Limb (tissue), 2 donors: Measurements from ENCODE around the gene TTC39B.
A peak's percentile ranks its signal among the peaks of the same experiment; 100 is the strongest.

ENCODE experiments used
- DNase-seq, 2 donors: peaks; one replicate each; pipeline ENCODE4 v3.0.0-alpha.2; 2016; ENCODE audit errors: extremely low spot score in 2 of 2

TTC39B gene

GRCh38 chr9:15304632-15305031 lies 2.4 kb downstream of the TTC39B start:
- DNase-seq = no peak

DNA sequence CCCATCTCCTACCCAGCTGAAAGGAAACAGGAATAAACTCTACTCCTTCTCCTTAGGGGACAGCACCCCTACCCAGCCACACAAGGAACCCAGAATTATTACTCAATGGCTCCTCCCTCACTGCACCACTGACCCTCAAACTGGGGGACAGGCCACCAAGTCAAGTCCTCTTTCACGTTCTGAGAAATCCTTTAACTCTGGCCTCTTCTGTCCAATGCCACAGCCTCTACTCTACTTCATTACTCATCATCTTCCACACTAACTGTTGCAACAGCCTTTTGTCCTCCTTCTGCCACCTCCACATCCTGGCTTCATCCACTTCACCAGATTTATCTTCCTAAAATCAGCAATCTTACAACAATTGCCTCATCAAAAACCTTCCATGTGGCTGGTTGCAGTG lies 6.8 kb downstream of the TTC39B start:
- no peak for DNase-seq

- DNase-seq = no peak
Observed at GRCh38 chr9:15299374-15299939, 7.6 kb downstream of the TTC39B start.

DNA sequence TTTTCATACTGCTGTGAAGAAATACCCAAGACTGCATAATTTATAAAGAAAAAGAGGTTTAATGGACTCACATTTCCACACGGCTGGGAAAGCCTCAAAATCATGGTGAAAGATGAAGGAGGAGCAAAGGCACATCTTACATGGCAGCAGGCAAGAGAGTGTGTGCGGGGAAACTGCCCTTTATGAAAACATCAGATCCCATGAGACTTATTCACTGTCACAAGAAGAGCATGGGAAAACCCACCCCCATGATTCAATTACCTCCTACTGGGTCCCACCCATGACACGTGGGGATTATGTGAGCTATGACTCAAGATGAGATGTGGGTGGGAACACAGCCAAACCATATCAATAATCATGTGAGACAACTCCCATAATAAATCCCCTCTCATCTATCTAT lies 8.7 kb downstream of the TTC39B start:
- DNase-seq = no peak

- no peak for DNase-seq
Observed at GRCh38 chr9:15295761-15296405, 11.1 kb downstream of the TTC39B start.

DNA sequence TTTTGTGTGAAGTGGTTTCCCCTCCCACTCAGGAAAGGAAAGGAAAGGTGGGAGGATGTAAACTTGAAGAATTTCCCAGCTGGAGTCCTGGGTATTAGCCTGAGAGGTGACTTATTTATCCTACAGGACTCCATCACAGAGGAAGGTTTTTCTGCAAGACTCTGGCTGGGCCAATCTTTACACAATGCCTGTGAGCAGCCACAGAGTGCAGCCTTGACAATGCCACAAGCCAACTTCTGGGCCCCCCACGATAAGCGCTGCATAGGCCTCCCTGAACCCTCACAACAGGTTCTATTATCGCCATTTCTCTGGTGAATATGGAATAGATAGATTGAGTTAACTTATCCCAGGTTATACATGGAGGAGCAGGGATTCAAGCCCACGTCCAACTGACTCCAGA lies 12.4 kb downstream of the TTC39B start:
- no peak for DNase-seq

DNA sequence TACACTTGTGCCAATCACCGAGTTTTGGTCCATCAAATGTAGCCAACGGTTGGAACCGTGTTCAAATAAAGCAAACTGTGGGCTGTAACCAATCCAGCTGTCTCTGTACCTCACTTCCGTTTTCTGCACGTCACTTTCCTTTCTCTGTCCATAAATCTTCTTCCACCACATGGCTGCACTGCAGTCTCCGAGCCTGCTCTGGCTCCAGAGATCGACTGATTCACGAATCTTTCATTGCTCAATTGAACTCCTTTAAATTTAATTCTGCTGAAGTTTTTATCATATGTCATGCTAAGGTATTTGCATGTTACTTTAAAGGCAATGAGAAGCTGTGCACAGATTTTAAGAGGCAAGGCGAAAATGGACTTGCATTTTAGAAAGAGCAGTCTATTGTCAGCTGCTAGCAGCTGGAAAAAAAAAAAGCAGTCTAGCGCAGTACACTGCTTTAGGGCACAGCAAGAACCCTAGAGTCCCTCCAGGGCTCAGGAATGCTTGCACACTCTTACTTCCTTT lies 13.2 kb downstream of the TTC39B start:
- DNase-seq = peak in 1 of 2 donors; percentile 53

- DNase-seq = no peak
Observed at GRCh38 chr9:15293084-15293483, 13.9 kb downstream of the TTC39B start.

- no peak for DNase-seq
Observed at GRCh38 chr9:15289603-15290002, 17.4 kb downstream of the TTC39B start.

GRCh38 chr9:15287309-15287708 lies 19.7 kb downstream of the TTC39B start:
- DNase-seq = no peak

GRCh38 chr9:15286161-15286821 lies 20.7 kb downstream of the TTC39B start:
- no peak for DNase-seq

DNA sequence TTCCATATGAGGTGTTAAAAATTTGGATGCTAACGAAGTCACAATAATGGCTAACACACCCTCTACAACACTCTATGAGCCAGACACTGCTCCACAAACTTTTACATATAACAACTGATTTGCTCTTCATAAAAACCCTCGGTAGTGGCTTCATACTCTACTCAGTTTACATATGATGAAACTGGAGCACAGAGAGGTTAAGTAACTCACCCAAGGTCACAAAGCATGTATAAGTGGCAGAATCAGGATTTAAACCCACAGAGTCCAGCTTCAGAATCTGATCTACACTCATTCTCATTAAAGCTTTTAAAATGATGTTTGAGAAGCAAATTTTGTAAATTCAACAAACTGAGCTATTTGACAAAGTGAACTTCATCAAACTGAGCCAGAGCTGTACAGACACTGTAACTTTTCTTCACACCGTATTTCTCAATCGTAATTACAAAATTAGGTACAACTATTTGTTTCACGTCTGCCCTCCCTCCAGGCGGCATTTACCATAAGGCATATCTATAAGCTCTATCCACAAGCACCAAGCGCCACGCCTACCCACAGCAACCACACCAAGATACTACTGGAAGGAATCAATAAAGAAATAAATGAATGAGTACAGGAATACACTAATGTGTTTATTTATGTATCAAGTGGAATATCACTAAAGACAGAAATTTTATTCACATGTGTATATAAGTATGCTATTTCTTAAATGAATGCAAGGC lies 24.3 kb downstream of the TTC39B start:
- no peak for DNase-seq

DNA sequence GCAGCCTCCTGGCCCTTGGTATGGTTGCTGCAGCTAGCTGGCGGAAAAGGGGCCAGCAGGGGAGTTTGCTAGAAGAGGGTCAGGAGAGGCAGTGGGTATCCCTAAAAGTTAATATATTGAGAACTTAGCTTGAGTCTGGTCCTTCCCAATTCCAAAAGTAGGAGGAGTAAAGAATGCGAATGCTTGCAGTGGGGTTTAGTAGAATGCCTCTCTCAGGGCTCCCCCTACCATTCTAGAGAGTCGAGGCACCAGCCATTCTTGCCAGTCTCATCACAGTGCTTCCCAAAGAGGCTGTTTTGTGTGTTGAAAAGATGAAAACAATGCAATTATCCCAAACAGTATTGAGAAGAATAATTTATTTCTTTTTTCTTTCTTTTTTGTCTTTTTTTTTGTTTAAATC lies 26.4 kb downstream of the TTC39B start:
- DNase-seq = no peak

DNA sequence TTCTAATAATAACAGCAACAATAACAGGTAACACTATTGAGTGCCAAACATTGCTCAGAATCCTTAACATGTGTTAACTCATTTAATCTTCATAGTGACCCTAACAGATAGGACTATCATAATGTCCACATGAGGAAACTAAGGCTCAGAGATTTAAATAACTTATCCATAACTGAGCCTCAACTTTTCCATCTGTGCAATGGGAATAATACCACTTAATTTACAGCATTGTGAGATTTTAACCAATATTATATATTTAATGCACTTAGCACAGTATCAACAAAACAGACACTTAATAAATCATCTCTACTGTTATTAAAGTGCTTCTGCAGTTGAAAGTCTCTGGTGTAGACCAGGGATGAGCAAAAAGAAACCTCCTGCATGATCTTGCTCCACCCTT lies 28.2 kb downstream of the TTC39B start:
- no peak for DNase-seq

- DNase-seq = no peak
Observed at GRCh38 chr9:15278091-15278687, 28.8 kb downstream of the TTC39B start.

DNA sequence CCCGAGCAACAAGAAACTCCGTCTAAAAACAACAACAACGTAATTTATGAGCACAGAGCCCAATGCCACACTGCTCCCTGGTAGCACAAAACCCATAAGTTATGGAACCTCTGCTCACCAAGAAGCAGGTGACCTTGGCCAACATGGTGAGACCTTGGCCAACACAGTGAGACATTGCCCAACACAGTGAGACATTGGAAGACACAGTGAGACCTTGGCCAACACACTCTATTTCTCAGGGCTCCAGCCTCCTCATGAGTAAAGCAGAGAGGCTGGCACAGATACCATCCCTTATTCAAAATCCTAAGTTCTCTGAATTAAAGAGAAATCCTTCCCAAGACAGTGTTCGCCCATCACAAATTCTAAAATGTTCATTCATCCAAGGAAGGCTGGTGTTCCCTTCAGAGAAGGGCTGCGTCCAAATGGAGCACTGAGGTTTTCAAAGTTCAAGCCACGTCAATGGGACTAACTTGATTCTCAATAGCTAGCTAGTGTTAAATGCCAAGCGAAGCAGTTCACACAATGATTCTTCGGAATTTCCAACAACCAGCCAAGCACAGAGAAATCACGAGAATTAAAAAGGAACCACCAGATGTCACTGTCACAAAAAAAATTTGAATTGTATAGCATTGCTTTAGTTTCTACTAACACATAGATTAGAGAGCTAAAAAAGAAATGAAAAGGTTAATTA lies 29.5 kb downstream of the TTC39B start:
- no peak for DNase-seq

GRCh38 chr9:15276328-15276938 lies 30.6 kb downstream of the TTC39B start:
- no peak for DNase-seq

DNA sequence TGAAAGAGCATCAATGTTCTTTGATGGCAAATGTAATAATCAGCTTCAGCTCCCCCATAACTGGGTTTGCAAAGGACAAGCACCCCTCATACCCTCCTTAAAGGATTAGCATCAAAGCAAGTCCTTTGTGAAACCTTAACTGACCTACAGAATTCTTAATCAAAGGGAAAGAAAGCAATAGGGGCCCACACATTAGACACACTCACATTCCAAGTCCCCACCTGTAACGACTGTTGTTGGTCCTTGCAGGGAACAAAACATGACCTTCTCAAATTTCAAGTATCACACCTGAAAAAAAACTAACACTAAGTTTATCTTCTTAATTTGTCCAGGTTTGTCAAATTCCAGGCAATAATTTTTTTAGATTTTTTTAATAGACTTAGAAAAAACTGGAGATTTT lies 32.6 kb downstream of the TTC39B start:
- DNase-seq = no peak

- DNase-seq = no peak
Observed at GRCh38 chr9:15272377-15272928, 34.6 kb downstream of the TTC39B start.

- DNase-seq = no peak
Observed at GRCh38 chr9:15271403-15271802, 35.6 kb downstream of the TTC39B start.
